AG10803 (cell line): ENCODE data around the gene CELA2A.

Experiments used
- DNase-seq: peaks from one replicate; pipeline ENCODE4 v3.0.0; 2010; ENCODE audit warnings: low read depth
- H3K4me3 ChIP-seq: 2 replicates; pipeline ENCODE4 v1.5.1; 2011; ENCODE audit warnings: mild to moderate bottlenecking, low read length, control low read depth
- TF ChIP-seq, protein P1 (sequence below): conservative IDR thresholded peaks from 2 replicates; pipeline ENCODE4 v1.5.1; 2011; ENCODE audit warnings: mild to moderate bottlenecking, low read length, control low read depth, inconsistent platforms

CELA2A gene

DNA sequence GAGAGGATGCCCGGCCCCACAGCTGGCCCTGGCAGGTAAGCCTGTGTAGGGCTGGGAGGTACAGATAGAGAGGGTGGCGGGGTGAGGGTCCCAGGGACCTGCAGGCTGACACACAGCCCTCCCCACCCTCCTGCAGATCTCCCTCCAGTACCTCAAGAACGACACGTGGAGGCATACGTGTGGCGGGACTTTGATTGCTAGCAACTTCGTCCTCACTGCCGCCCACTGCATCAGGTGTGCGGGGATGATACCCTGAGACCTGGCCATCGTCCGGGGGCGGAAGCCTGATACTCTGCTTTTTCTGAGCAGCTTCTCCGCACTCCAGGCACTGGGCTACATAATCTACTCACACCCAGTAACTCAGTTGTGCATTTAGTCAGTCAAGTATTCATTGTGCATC lies 16.2 kb upstream of the CELA2A start:
- no peak for DNase-seq
- TF ChIP-seq, protein P1, sequence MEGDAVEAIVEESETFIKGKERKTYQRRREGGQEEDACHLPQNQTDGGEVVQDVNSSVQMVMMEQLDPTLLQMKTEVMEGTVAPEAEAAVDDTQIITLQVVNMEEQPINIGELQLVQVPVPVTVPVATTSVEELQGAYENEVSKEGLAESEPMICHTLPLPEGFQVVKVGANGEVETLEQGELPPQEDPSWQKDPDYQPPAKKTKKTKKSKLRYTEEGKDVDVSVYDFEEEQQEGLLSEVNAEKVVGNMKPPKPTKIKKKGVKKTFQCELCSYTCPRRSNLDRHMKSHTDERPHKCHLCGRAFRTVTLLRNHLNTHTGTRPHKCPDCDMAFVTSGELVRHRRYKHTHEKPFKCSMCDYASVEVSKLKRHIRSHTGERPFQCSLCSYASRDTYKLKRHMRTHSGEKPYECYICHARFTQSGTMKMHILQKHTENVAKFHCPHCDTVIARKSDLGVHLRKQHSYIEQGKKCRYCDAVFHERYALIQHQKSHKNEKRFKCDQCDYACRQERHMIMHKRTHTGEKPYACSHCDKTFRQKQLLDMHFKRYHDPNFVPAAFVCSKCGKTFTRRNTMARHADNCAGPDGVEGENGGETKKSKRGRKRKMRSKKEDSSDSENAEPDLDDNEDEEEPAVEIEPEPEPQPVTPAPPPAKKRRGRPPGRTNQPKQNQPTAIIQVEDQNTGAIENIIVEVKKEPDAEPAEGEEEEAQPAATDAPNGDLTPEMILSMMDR = no peak

DNA sequence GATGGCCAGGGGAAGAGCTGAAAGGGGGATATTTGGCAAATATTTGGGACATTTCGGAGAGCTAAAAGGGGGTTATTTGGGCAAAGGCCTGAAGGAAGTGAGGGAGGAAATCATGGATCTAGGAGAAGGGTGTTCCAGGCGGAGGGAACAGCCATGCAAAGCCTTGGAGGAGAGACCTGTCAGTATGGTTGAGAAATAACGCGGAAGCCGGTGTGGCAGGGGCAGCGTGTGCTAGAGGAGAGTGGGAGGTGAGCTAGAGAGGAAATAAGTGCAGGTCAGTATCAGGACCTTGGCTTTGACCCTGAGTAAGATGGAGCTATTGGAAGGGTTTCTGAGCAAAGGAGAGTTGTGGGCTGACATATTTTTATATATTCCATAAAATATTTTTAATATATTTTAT lies 15.3 kb upstream of the CELA2A start:
- no peak overlapping the region for H3K4me3 ChIP-seq
- TF ChIP-seq, protein P1 = no peak
- no peak for DNase-seq

More for the DNA sequence above, 16.2 kb upstream of the CELA2A start:
- no peak overlapping the region for H3K4me3 ChIP-seq

DNA sequence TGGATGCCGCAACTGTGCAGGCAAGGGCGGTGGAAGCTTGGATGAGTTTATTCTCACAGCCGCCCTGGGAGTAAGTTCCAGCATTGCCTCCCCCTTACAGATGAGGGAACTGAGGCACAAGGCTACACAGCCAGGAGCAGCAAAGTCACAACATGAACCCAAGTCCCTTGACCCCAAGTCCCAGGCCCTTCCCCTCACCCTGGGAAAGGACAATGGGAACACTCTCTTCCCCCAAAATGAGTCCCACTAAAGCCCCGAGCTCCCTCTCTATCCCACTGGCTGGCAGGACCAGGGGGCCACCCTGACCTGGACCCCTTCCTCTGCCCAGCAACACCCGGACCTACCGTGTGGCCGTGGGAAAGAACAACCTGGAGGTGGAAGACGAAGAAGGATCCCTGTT lies 14.4 kb upstream of the CELA2A start:
- no peak for DNase-seq
- TF ChIP-seq, protein P1 = no peak
- no peak overlapping the region for H3K4me3 ChIP-seq

DNA sequence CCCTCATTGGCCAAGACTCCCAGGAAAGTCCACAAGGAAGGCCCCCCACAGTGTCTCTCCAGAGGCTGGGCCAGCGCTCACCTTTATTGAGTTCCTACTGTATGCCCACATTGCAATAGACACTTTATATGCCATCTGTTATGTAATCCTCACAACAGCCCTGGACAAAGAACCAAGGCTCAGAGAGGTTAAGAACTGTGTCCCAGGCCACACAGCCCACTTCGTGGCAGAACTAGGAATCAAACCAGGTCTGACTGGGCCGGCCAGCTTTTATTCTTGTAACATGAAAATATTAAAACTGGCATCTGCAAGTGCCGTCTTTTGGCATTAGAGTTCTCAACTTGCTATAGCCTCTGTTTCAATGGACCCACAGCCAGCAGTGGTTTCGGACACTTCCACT lies 13.8 kb upstream of the CELA2A start:
- H3K4me3 ChIP-seq = no peak overlapping the region
- TF ChIP-seq, protein P1 = no peak
- no peak for DNase-seq

DNA sequence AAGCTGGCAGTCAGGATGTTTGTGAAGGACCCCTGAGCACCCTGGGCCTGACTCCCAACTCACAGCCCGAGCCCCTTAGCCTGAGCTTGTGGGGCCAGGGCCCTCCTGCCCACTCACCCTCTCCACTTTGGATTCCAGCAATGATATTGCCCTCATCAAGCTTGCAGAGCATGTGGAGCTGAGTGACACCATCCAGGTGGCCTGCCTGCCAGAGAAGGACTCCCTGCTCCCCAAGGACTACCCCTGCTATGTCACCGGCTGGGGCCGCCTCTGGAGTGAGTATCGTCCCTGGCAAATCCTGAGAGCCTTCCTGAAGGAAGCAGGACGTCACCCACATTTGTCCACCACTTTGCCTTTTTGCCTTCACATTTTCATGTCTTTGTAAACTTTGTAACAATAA lies 13.3 kb upstream of the CELA2A start:
- TF ChIP-seq, protein P1 = no peak
- H3K4me3 ChIP-seq = no peak overlapping the region
- no peak for DNase-seq

DNA sequence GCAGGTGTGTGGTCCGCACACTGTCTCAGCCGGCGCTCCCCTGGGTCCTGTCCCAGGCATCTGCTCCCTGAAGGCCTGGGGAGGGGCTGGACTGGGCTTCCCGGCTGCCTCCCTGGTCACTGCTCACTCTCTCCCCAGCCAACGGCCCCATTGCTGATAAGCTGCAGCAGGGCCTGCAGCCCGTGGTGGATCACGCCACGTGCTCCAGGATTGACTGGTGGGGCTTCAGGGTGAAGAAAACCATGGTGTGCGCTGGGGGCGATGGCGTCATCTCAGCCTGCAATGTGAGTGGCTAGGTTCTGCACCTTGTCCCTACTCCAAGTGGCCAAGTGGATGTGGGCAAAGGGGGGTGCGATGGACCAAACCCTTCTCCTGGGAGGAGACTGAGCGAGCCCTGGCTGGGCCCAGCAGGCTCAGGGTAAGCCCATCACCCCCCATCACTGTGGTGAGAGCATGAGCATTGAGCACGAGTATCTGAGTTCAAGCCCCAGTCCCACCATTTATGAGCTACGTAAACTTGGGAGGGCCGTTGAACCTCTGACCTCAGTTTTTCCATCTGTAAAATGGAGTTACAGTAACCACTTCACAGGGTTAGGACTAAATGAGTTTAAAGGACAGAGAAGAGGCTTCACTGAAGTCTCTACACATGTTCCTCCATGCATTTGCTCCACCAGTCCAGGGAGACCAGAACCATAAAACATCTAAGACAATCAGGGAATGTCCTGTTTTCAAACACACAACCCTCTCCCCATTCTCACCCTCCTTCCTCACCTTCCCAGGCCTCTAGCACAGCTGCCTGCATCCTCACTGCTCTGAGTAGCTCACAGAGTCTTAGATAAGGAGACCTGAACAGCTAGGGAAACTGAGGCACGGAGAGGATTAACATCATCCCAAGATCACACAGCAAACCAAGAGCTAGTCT lies 11.8 kb upstream of the CELA2A start:
- TF ChIP-seq, protein P1 = no peak
- no peak overlapping the region for H3K4me3 ChIP-seq
- DNase-seq = no peak

DNA sequence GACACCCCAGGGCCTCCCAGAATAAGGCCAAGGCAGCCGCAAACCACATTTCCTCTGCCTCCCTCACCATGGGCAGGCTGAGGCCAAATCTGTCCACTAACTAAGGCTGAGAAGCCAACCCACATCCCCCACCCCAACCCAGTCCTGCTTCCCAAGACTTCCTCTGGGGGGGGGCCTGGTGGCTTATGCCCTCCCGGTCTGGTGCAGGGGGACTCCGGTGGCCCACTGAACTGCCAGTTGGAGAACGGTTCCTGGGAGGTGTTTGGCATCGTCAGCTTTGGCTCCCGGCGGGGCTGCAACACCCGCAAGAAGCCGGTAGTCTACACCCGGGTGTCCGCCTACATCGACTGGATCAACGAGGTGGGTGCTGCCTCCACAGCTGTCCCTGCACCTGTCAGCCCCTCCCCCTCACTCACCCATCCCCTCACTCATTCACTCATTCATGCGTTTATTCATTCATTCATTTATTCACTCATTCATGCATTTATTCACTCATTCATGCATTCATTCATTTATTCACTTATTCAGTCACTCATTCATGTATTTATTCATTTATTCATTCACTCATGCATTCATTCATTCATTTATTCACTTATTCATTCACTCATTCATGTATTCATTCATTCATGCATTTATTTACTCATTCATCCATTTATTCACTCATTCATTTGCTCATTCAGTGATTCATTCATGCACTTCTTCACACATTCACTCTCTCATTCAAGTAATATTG lies 11.0 kb upstream of the CELA2A start:
- DNase-seq = no peak
- no peak overlapping the region for H3K4me3 ChIP-seq
- TF ChIP-seq, protein P1 = no peak
